Muscle layer of colon (tissue), 2 donors: ENCODE data around the gene INPP5A.
"Not testable (repeated sequence)": the region's sequence is repeated elsewhere in the genome, so short reads cannot be mapped to it uniquely, and the experiment has no call there.

ENCODE experiments used
- H3K27ac ChIP-seq: one replicate; pipeline ENCODE4 v1.7.0; 2013; ENCODE audit warnings: low read depth, mild to moderate bottlenecking, low read length, moderate library complexity
- H3K27me3 ChIP-seq, 2 donors: one replicate each; pipeline ENCODE4 v1.7.0; 2013; ENCODE audit warnings: low read length in 2 of 2, mild to moderate bottlenecking in 2 of 2; ENCODE audit not compliant: insufficient read depth in 2 of 2, control insufficient read depth in 1 of 2
- H3K36me3 ChIP-seq: one replicate; pipeline ENCODE4 v1.7.0; 2013; ENCODE audit warnings: mild to moderate bottlenecking, low read length; ENCODE audit not compliant: insufficient read depth
- H3K4me1 ChIP-seq: one replicate; pipeline ENCODE4 v1.7.0; 2013; ENCODE audit warnings: mild to moderate bottlenecking, low read length; ENCODE audit not compliant: insufficient read depth
- H3K4me3 ChIP-seq, 2 donors: one replicate each; pipeline ENCODE4 v1.7.0; 2013; ENCODE audit warnings: low read length in 2 of 2, low read depth in 1 of 2, mild to moderate bottlenecking in 1 of 2, moderate library complexity in 1 of 2
- H3K9ac ChIP-seq: one replicate; pipeline ENCODE4 v1.7.0; 2013; ENCODE audit warnings: low read length
- H3K9me3 ChIP-seq: one replicate; pipeline ENCODE4 v1.7.0; 2013; ENCODE audit warnings: mild to moderate bottlenecking, low read length
- donor health status: abdominal sarcoma.
- donor health status: Adenocarcinoma of cecum.

Gene INPP5A

GRCh38 chr10:132793871-132794849 is 256.6 kb downstream of the INPP5A start:
- Histone ChIP-seq H3K9me3 (no peaks in the 10 kb centered on the region), H3K4me3 (no peak overlapping the region), H3K27ac (no peak overlapping the region), H3K27me3 (peaks cover 0 to 26% of the 10 kb centered on the region in 2 donors), H3K4me1 (no peaks in the 10 kb centered on the region), H3K9ac (no peak overlapping the region), H3K36me3 (no peaks in the 10 kb centered on the region)

DNA sequence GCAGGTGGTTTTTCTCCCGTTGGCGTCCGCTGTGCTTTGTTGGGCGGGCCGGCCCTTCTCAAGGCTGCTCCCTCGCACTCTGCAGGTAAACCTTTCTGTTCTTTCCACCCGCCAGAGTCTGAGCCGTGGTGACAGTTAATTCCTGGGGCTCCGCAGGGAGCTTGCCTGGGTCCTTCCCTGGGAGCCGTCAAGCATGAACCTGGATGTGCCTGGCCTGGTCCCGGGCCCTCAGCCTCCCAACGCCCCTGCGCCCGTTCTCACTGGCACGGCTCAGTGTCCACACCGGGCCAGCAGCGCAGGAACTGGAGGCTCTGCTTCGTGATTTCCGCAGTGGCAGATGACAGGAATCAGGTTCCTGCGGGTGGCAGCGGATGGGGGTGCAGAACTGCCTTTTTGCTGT is 259.3 kb downstream of the INPP5A start:
- Histone ChIP-seq H3K9me3 (no peaks in the 10 kb centered on the region), H3K4me3 (no peak overlapping the region), H3K27ac (no peak overlapping the region), H3K27me3 (peaks cover 0 to 5% of the 10 kb centered on the region in 2 donors), H3K4me1 (no peaks in the 10 kb centered on the region), H3K36me3 (no peaks in the 10 kb centered on the region), H3K9ac (no peak overlapping the region)

DNA sequence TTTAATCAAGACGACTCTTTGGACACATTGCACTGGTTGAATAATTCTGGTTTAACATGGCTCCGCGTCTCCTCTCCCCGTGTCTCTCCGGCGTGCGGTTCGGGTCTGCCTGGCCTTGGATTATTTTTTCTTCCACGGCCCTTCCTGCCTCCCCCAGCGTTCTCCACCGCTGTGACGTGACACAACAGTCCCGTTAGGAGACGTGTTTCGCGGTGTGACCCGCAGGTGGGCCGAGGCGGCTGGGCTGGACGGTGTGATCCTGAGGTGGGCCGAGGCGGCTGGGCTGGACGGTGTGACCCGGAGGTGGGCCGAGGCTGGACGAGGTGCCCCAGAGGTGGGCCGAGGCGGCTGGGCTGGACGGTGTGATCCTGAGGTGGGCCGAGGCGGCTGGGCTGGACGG is 260.4 kb downstream of the INPP5A start:
- H3K27me3 ChIP-seq, H3K36me3 ChIP-seq, H3K4me3 ChIP-seq, H3K4me1 ChIP-seq, H3K9me3 ChIP-seq, H3K9ac ChIP-seq, H3K27ac ChIP-seq: not testable (repeated sequence)

DNA sequence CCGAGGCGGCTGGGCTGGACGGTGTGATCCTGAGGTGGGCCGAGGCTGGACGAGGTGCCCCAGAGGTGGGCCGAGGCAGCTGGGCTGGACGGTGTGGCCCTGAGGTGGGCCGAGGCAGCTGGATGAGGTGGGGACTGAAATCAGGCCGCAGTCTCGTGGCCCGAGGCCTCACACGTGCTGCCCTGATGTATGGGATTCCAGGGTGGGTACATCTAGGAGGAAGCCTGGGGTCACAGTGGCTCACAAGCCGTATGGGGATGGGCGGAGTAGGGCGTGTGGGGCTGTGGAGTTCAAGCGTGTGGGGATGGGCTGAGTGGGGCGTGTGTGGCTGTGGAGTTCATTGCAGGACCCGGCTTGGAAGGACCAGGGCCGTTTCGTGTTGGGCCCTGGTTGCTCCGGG is 260.8 kb downstream of the INPP5A start:
- H3K4me1 ChIP-seq = no peaks in the 10 kb centered on the region
- H3K9ac ChIP-seq = no peak overlapping the region
- no peaks in the 10 kb centered on the region for H3K36me3 ChIP-seq
- H3K27ac ChIP-seq = no peak overlapping the region
- H3K4me3 ChIP-seq = no peak overlapping the region
- no peaks in the 10 kb centered on the region for H3K9me3 ChIP-seq
- H3K27me3 ChIP-seq = no peaks in the 10 kb centered on the region

DNA sequence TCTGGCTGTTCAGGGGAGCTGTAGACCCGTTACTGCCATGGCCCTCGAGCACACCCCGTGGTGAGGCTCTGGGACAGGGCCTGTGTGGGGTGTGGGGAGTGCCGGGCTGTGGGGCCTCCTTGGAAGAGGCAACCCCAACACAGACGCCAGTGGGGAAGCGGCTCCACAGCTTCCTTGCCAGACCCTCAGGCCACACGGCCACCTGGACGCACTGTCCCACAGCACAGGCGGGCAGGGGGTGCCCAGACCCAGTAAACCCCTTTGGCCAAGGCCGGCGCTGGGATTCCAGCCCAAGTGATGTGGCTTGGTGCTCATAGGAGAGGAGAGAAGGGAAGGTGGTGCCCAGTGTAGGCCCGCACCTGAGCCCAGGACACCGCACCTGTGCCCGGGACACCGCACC is 261.3 kb downstream of the INPP5A start:
- Histone ChIP-seq H3K9ac (no peak overlapping the region), H3K27ac (no peak overlapping the region), H3K36me3 (no peaks in the 10 kb centered on the region), H3K27me3 (no peaks in the 10 kb centered on the region), H3K9me3 (no peaks in the 10 kb centered on the region), H3K4me1 (no peaks in the 10 kb centered on the region), H3K4me3 (no peak overlapping the region)

- Histone ChIP-seq H3K27me3 (peaks cover 0 to 4% of the 10 kb centered on the region in 2 donors), H3K9ac (no peak overlapping the region)
These were observed 262.3 kb downstream of the INPP5A start for GRCh38 chr10:132799865-132800264.

DNA sequence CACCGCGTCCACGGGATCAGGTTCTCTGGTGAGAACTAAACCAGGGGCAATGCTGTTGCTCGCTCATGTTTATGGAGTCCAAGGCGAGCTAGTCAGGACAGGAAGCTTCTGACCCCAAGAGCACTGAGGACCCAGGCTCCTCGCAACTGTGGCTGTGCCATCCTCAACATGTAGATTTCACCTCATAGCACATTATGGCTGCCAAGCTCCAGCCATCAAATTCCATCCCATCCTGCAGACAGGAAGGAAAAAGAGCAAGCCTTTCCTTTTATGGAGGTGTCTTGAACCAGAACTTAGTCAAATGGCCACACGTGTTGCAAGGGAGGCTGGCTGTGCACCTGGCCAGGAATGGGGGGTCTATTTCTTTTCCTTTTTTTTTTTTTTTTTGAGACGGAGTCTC is 264.5 kb downstream of the INPP5A start:
- Histone ChIP-seq H3K4me1 (no peaks in the 10 kb centered on the region), H3K27me3 (peaks cover 0 to 4% of the 10 kb centered on the region in 2 donors), H3K36me3 (no peaks in the 10 kb centered on the region), H3K9ac (no peak overlapping the region), H3K27ac (no peak overlapping the region), H3K4me3 (no peak overlapping the region), H3K9me3 (no peaks in the 10 kb centered on the region)

More at GRCh38 chr10:132799865-132800264, 262.3 kb downstream of the INPP5A start:
- no peaks in the 10 kb centered on the region for H3K36me3 ChIP-seq
- no peak overlapping the region for H3K27ac ChIP-seq
- no peak overlapping the region for H3K4me3 ChIP-seq
- H3K9me3 ChIP-seq = no peaks in the 10 kb centered on the region
- H3K4me1 ChIP-seq = no peaks in the 10 kb centered on the region

DNA sequence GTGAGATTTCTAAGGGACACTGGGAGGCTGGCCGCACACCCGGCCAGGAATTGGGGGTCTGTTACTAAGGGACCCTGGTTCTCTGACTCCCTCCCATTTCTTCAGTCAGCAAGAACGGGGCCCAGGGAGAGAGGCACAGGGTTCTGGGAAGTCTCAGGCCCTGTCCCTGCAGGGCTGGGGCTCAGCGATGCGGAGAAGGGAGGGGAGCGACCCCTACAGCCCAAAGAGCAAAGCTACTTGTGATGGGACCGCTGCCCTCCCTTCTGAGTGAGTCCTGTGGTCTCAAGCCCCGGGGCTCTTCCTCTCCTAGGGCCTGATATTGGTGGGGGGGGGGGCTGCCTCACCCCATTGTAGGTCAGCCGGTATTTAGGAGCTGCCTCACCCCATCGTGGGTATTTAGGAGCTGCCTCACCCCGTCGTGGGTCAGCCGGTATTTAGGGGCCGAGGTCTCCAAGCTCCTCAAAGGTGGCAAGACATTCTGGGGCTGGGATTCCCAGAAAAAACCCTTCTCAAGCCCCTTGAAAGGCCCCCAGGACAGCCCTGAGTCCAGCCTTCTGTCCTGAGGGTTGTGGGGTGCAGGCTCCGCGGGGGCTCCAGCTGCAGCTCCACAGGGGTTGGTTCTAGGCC is 265.2 kb downstream of the INPP5A start:
- Histone ChIP-seq H3K27ac (no peak overlapping the region), H3K36me3 (no peaks in the 10 kb centered on the region), H3K27me3 (peaks cover 0 to 4% of the 10 kb centered on the region in 2 donors), H3K4me1 (no peaks in the 10 kb centered on the region), H3K4me3 (no peak overlapping the region), H3K9me3 (no peaks in the 10 kb centered on the region), H3K9ac (no peak overlapping the region)

- no peaks in the 10 kb centered on the region for H3K9me3 ChIP-seq
- no peak overlapping the region for H3K27ac ChIP-seq
- peaks cover 0 to 4% of the 10 kb centered on the region in 2 donors for H3K27me3 ChIP-seq
- no peaks in the 10 kb centered on the region for H3K36me3 ChIP-seq
- H3K9ac ChIP-seq = no peak overlapping the region
- no peak overlapping the region for H3K4me3 ChIP-seq
- no peaks in the 10 kb centered on the region for H3K4me1 ChIP-seq
These were observed 266.0 kb downstream of the INPP5A start for GRCh38 chr10:132803416-132804210.

DNA sequence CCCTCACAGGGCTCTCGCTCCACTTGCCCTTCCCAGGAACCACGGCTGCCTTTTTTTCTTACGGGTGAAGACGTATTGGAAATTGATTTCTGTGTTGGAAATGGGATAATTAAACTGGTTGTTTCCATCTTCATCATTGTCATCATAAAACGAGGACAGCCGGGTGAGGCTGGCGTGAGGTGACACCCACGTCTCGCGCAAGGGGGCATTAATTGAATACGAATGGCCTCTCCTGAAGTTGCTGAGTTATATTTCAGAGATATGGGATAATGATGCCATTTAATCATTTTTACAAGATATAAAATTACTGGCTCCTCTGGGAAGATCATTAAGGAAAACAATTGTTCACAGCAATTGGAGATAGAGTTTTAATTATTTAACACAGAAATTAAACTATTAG is 266.7 kb downstream of the INPP5A start:
- Histone ChIP-seq H3K27ac (no peak overlapping the region), H3K9me3 (no peaks in the 10 kb centered on the region), H3K4me1 (no peaks in the 10 kb centered on the region), H3K9ac (no peak overlapping the region), H3K27me3 (peaks cover 0 to 4% of the 10 kb centered on the region in 2 donors), H3K36me3 (no peaks in the 10 kb centered on the region), H3K4me3 (no peak overlapping the region)

DNA sequence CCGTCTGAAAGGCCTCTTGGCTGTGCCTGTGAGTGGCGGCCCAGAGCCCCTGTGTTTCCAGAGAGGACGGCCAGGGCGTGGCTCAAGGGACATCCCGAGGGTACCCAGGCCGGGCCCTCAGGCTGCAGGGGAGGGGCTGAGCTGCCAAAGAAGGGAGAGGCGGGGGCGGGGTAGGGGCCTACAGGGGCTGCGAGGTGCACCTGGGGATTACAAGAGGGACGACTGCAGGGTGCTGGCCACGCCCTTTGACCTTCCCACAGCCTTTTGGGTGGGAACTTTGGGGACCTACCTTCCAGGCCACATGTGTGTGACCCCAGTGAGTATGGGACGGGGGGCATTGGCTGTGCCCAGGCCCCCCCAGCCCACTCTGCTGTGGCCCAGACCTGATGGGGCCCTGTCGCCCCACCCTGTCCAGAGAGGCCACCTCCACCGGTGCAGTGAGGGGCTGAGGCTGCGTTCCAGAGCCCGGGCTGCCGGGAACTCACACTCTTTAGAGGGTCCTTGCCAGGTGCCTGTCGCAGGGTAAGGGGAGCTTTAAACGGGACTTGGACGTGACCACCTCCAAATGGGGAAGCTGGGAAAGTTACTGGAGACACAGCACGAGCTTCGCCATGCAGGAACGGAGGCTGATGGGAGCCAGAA is 267.3 kb downstream of the INPP5A start:
- Histone ChIP-seq H3K9ac (no peak overlapping the region), H3K4me1 (no peaks in the 10 kb centered on the region), H3K4me3 (no peak overlapping the region), H3K27me3 (peaks cover 0 to 4% of the 10 kb centered on the region in 2 donors), H3K9me3 (no peaks in the 10 kb centered on the region), H3K27ac (no peak overlapping the region), H3K36me3 (no peaks in the 10 kb centered on the region)
